Stimulated activated CD8-positive, alpha-beta memory T cell treated with anti-CD3 and anti-CD28 coated beads, Interleukin-12 subunit alpha, Interleukin-12 subunit beta, amount 100 ng/mL, for 4 hours (primary cell): ENCODE data around the gene NOP53.
"Not testable (repeated sequence)": the region's sequence is repeated elsewhere in the genome, so short reads cannot be mapped to it uniquely, and the experiment has no call there.

ENCODE experiments used
- DNase-seq: peaks from one replicate; pipeline ENCODE4 v3.0.0-alpha.2; 2020; ENCODE audit warnings: low read depth

The NOP53 gene

DNA sequence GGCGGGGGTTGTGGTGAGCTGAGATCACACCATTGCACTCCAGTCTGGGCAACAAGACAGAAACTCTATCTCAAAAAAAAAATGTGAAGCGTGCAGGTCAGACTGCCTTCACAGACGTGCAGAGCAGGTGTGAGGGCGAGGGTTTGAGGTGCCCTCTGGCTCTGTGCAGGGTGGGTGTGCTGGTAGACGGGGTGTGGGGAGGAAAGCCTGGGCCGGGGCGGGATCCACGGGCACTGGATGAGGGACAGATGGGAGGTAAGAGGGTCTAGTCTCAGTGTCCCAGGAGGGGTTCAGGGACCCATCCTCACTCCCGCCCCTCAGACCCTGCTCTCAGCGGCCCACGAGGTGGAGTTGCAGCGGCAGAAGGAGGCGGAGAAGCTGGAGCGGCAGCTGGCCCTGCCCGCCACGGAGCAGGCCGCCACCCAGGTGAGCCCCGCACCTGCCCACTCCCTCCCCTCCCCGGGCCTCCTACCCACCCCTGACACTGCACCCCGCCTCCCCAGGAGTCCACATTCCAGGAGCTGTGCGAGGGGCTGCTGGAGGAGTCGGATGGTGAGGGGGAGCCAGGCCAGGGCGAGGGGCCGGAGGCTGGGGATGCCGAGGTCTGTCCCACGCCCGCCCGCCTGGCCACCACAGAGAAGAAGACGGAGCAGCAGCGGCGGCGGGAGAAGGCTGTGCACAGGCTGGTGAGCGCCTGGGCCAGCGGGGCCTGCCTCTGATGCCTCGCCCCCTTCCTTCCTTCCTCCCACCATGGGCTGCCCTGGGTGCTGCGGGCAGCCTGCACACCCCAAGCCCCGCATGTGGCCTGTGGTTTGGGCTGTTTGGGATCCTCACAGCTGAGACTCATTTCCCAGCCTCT is 9.1 kb downstream of the NOP53 start:
- DNase-seq = no peak

DNA sequence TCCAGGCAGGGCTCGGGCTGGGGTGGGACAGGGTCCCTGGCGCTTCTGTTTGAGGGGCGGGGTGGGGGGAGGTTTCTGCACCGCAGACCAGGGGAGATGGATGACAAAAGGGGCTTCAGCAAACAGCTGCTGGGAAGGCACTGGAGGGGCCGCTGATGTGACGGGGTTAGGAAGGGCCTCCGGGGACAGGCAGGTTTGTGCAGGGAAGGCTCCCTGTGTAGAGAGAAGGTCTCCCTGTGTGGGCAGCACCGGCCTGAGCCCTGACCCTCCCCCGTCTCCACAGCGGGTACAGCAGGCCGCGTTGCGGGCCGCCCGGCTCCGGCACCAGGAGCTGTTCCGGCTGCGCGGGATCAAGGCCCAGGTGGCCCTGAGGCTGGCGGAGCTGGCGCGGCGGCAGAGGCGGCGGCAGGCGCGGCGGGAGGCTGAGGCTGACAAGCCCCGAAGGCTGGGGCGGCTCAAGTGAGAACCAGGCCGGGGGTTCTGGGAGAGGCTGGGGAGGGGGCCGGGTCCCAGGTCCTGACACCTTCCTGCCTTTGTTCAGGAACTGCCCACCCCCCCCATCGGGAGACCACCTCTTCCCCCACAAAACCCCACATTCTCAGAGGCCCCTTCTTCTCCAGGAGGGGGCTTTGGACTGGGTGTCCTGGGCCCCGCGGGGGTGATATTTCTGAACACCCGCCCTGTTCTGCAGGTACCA is 9.9 kb downstream of the NOP53 start:
- no peak for DNase-seq

DNA sequence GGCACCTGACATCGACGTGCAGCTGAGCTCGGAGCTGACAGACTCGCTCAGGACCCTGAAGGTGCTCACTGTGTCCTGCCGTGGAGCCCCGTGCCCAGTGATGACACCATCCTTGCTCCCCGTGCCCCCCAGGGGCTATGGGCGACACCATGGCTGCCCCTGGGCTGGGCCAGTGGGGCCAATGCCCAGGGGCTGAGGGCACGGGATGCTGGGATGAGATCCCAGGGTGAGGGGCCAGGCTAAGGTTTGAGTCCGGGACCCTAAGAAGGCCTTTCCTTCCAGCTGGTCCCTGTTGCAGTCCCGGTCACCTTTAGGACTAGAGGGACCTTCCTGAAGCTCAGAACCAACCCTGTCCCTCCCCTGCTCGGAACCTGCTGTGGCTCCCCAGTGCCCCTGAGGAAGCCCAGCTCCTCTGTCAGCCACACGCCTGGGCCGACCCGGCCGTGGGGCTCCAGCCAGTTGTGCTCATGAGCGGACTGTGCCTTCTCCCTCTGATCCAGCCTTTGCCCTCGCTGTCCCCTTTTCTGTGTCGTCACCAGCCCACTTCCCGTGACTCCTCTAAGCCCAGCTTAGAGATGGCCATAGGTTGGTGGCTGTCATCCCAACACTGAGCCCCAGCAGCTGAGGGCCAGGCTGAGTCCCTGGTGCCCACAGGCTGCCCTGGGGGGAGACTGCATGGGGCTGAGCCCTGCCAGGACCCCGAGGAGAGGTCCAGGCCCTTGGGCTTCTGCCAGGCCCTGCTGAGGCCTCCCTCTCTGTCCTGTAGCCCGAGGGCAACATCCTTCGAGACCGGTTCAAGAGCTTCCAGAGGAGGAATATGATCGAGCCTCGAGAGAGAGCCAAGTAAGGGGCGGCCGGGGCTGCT is 10.6 kb downstream of the NOP53 start:
- no peak for DNase-seq

GRCh38 chr19:47756627-47756929 is 11.2 kb downstream of the NOP53 start:
- DNase-seq = no peak

DNA sequence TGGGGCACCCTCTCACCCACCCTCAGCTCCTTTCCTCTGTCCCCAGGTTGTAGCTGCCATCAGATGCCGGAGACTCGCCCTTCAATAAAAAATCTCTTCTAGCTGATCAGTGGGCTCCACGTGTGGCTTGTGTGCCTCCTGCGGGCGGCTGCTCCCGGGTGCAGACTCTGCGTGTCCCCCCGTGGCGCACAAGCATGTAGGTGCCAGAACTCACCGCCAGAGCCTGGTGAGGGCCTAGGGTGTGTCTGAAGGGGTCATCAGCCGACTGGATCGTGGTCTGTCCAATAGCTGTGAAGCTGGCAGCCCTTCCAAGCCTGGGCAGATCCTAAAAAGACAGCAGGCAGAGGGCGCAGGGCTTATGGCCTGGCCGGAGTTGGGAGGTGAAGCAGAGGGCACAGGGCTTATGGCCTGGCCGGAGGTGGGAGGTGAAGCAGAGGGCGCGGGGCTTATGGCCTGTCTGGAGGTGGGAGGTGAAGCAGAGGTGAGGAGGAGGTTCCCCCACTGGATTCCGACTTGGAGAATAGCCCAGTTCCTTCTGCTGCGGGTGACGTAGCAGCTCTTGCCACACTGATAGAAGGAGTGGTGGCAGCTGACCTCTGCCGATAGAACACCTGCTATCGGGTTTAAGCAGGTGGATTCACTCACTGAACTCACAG is 11.7 kb downstream of the NOP53 start:
- no peak for DNase-seq

DNA sequence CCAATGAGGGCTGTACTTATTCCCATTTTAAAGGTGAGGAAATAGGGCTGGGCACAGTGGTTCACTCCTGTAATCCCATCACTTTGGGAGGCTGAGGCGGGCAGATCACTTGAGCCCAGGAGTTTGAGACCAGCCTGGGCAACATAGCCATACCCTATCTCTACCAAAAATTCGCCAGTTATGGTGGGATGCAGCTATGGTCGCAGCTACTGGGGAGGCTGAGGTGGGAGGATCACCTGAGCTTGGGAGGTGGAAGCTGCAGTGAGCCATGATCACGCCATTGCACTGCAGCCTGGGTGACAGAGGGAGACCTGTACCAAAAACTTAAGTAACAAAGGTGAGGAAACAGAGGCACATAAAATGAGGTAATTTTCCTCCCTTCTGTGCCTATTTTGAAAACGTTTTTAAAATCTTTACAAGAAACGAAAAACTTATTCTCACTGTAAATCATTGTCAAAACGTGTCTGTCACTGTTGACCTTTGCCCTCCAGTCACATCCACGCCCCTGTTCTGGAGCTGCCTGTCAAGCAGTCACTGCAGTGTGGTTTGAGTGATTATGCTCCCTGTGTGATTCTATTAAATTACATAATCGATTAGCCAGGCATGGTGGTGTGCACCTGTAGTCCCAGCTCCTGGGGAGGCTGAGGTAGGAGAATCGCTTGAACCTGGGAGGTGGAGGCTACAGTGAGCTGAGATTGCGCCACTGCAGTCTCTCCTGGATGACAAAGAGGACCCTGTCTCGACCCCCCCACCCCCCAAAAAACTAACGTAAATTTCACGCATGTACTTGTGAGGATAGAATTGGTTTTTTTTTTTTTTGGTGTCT is 12.5 kb downstream of the NOP53 start:
- no peak for DNase-seq

GRCh38 chr19:47758443-47758804 is 13.1 kb downstream of the NOP53 start:
- DNase-seq = no peak

DNA sequence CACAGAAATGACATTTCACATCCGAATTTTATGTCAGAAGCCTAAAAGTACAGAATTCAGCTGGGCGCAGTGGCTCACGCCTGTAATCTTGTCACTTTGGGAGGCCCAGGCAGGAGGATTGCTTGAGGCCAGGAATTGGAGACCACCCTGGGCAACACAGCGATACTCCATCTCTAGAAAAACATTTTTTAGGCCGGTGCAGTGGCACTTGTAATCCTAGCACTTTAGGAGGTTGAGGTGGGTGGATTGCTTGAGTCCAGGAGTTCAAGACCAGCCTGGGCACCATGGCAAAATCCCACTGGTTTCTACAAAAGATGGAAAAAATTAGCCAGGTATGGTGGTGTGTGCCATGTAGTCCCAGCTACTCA is 15.3 kb downstream of the NOP53 start:
- DNase-seq = no peak

GRCh38 chr19:47761566-47761965 is 16.2 kb downstream of the NOP53 start:
- DNase-seq = no peak

GRCh38 chr19:47762151-47762550 is 16.8 kb downstream of the NOP53 start:
- no peak for DNase-seq

GRCh38 chr19:47762615-47763308 is 17.4 kb downstream of the NOP53 start:
- DNase-seq = no peak

DNA sequence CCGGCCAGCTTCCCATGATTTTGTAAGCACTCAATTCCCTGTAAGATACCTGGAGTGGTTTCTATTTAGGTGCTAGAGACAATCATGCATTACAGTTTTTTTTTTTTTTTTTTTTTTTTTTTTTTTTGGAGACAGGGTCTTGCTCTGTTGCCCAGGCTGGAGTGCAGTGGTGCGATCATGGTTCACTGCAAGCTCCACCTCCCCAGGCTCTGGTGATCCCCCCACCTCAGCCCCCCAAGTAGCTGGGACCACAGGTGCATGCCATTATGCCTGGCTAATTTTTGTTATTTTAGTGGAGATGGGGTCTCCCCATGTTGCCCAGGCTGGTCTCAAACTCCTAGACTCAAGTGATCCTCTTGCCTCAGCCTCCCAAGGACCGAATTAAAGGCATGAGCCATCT is 19.4 kb downstream of the NOP53 start:
- DNase-seq = not testable (repeated sequence)

- no peak for DNase-seq
These were observed 20.4 kb downstream of the NOP53 start for GRCh38 chr19:47765523-47766358.

DNA sequence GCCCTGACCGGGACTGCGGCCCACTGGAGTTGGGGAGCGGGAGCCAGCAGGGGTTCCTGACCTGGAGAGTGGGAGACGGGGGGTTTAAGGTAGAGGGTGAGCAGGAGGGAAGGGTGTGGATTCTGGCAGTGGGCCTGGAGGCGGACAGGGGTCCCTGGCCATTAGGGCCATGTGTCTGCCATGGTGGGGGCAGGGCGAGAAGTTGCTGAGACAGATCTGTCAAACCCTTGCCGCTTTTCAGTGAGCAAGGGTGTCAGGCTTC is 20.9 kb downstream of the NOP53 start:
- no peak for DNase-seq

DNA sequence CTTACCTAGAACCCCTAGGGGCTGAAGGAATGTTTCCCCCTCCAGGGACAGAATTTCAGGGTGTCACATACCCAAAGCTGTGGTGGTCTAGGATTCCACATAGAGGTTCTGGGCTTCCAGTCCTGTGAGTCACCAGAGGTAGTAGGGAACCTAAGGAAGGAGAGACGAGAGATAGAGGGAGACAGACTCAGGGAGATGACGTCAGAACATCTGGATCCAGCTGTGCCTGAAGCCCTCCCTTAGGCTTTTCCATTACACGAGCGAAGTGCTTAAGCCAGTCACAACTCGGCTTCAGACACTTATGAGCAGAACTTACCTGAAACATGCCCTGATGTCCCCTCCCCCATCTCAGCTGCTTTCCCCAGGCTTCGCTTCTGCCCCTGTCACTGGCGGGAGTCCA is 21.3 kb downstream of the NOP53 start:
- DNase-seq = no peak

DNA sequence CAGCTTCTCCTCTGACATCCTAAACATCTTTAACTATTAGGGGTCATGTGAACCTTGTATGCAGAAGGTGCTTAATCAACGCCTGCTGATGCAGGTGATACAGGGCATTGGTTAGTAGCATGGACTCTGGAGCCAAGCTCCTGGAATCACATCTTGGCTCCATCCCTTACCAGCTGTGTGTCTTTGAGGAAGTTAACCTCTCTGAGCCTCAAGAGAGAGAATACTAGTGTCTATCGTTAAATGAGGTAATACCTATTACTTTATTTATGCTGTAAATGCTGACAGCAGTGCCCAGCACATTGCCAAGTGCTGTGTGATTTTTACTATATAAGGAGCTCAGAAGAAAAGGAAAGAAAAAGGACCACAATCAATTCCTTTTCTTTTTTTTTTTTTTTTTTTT is 22.0 kb downstream of the NOP53 start:
- no peak for DNase-seq

DNA sequence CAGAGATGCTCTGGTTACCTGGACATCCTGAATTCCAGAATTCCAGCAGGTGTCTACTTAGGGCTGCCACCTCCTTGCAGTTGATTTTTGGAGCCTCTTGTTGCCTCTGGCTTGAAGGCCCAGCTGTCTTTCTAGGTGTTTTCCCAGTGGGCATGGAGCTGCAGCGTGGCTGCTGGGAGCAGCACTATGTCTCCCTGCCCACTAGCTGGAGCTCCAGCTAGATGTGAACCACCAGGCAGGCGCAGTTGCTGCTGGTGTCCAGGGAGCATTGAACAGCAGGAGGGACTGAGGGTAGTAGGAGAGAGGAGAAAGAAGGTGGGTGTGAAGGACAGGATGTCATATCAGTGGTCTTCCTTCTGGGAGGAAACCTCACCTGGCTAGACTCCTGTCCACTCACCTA is 23.3 kb downstream of the NOP53 start:
- no peak for DNase-seq

GRCh38 chr19:47769534-47769933 is 24.2 kb downstream of the NOP53 start:
- DNase-seq = no peak

GRCh38 chr19:47771291-47771690 is 25.9 kb downstream of the NOP53 start:
- DNase-seq = not testable (repeated sequence)

GRCh38 chr19:47776568-47776967 is 31.2 kb downstream of the NOP53 start:
- no peak for DNase-seq
